VCaP (cell line): ENCODE data around the gene RERE.

Experiments
- H3K27ac ChIP-seq: fragments of 450-650 bp; 2 replicates; pipeline ENCODE4 v1.5.1; 2017
- CTCF ChIP-seq: fragments of 450-650 bp; conservative IDR thresholded peaks from 2 replicates; pipeline ENCODE4 v1.5.1; 2017; ENCODE audit warnings: mild to moderate bottlenecking, moderate library complexity

The RERE gene

DNA sequence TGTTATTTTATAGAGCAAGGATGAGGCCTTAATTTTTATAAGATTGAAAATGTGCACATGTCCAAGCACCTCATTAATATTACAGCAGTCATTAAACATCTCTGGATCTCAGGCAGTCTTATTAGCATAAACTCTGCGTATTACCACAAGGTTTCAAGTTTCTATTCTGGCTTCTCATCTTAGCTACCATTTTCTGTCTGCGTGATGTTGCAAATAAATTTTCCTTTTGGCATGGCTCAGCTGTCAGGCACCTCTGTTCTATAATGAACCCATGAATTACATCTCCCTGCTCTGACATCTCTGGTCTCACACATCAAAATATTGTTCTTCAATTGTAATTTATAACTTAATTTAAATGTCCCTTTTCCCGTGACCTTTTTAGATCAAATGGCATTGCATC lies 343.1 kb downstream of the RERE start:
- no peak overlapping the region for H3K27ac ChIP-seq
- TF ChIP-seq CTCF, result no peak

DNA sequence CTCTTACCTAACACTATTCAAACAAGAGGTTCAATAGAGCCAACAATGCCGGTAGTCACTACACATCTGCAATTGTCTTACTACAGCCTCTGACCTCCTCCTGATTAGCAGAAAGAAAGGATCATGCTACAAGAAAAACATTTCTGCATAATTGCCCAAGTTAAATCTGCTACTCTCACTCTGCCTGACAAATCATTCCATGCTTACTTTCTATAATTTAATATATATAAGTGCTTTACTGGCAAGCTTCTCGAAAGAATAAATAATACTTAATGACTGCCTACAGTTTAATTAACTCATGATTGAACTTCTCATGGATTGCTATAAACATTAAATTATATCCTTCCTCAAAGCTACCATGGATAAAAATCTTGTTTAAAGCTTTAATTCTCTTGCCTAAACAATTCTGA lies 343.5 kb downstream of the RERE start:
- no peak overlapping the region for H3K27ac ChIP-seq
- TF ChIP-seq CTCF, result no peak

GRCh38 chr1:8473121-8473875 lies 344.1 kb downstream of the RERE start:
- no peak for TF ChIP-seq CTCF
- H3K27ac ChIP-seq, result peak overlapping the region; percentile 32

- no peak for TF ChIP-seq CTCF
- H3K27ac ChIP-seq, result peak overlapping the region; percentile 32
Measured at GRCh38 chr1:8472668-8473067, 344.8 kb downstream of the RERE start.

DNA sequence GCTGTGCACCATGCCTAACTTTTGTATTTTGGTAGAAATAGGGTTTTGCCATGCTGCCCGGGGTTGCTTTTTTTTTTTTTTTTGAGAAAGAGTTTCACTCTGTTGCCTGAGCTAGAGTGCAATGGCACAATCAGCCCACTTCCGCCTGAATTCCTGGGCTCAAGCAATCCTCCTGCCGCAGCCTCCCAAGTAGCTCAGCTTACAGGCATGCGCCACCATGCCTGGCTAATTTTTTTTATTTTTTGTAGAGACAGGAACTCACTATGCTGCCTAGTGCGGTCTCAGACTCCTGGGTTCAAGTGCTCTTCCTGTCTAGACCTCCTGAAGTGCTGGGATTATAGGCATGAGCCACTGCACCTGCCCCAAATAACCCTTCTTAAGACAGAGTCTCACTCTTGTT lies 346.0 kb downstream of the RERE start:
- TF ChIP-seq CTCF, result no peak
- H3K27ac ChIP-seq, result no peak overlapping the region

DNA sequence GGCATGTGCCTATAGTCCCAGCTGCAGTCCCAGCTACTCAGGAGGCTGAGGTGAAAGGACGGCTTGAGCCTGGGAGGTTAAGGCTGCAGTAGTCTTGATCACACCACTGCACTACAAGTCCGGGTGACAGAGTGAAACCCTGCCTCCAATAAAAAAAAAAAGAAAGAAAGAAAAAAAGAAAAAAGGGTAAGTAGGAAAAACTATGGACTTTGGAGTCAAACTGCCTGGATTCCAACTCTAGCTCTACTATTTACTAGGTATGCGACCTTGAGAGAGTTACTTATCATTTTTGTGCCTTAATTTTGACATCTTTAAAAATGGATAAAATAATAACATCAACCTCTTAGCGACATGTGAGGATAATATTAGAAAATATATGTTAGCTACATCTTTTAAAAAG lies 348.7 kb downstream of the RERE start:
- no peak for TF ChIP-seq CTCF
- no peak overlapping the region for H3K27ac ChIP-seq

- peak overlapping the region; percentile 95 for H3K27ac ChIP-seq
- TF ChIP-seq CTCF, result no peak
Measured at GRCh38 chr1:8467308-8467707, 350.1 kb downstream of the RERE start.
